Measurements from ENCODE around the gene MRPL12.
"Not testable (repeated sequence)": the region's sequence is repeated elsewhere in the genome, so short reads cannot be mapped to it uniquely, and the experiment has no call there.

Gene MRPL12

GRCh38 chr17:81717766-81718089 is 14.6 kb downstream of the MRPL12 start:
- no peak for DNase-seq

- DNase-seq, result no peak
Measured at GRCh38 chr17:81719410-81720266, 16.5 kb downstream of the MRPL12 start.

GRCh38 chr17:81720267-81721071 is 17.3 kb downstream of the MRPL12 start:
- DNase-seq, result no peak

- no peak for DNase-seq
Measured at GRCh38 chr17:81722184-81723120, 19.3 kb downstream of the MRPL12 start.

GRCh38 chr17:81723651-81724209 is 20.6 kb downstream of the MRPL12 start:
- no peak for DNase-seq

- no peak for DNase-seq
Measured at GRCh38 chr17:81725439-81725838, 22.3 kb downstream of the MRPL12 start.

- no peak for DNase-seq
Measured at GRCh38 chr17:81726004-81726403, 22.8 kb downstream of the MRPL12 start.

- DNase-seq, result no peak
Measured at GRCh38 chr17:81727324-81728031, 24.3 kb downstream of the MRPL12 start.

GRCh38 chr17:81733507-81734404 is 30.6 kb downstream of the MRPL12 start:
- DNase-seq, result peak; percentile 63

- no peak for DNase-seq
Measured at GRCh38 chr17:81734405-81735263, 31.5 kb downstream of the MRPL12 start.

GRCh38 chr17:81735264-81736102 is 32.3 kb downstream of the MRPL12 start:
- DNase-seq, result no peak

- no peak for DNase-seq
Measured at GRCh38 chr17:81737947-81738800, 35.0 kb downstream of the MRPL12 start.

- DNase-seq, result no peak
Measured at GRCh38 chr17:81738801-81739393, 35.7 kb downstream of the MRPL12 start.

- DNase-seq, result not testable (repeated sequence)
Measured at GRCh38 chr17:81739593-81739992, 36.4 kb downstream of the MRPL12 start.

GRCh38 chr17:81740395-81740961 is 37.3 kb downstream of the MRPL12 start:
- DNase-seq, result no peak

- DNase-seq, result no peak
Measured at GRCh38 chr17:81741049-81741593, 38.0 kb downstream of the MRPL12 start.

Measured in CD4-positive, alpha-beta T cell treated with Interleukin-21 for 1 hour (primary cell).